GM21737 (cell line): Measurements from ENCODE around the gene DYNLL2.
A peak's percentile ranks its signal among the peaks of the same experiment; 100 is the strongest.
"Not testable (repeated sequence)": the region's sequence is repeated elsewhere in the genome, so short reads cannot be mapped to it uniquely, and the experiment has no call there.

ENCODE experiments used
- ATAC-seq: cut with Tn5 transposase; IDR thresholded peaks from one replicate; pipeline ENCODE4 v1.9.1; 2021; ENCODE audit warnings: mild to moderate bottlenecking, moderate library complexity; ENCODE audit not compliant: unreplicated experiment

Gene DYNLL2

GRCh38 chr17:58082870-58083490 lies at the start of gene DYNLL2:
DYNLL2 (plus strand) TSS chr17:58083419; CDS start chr17:58087091, 3,672 bp downstream.
- ATAC-seq: peak; percentile 63

- ATAC-seq: no peak
These were observed 43.2 kb upstream of the DYNLL2 start for GRCh38 chr17:58039975-58040374.

- ATAC-seq: no peak
These were observed 42.8 kb upstream of the DYNLL2 start for GRCh38 chr17:58040386-58040785.

GRCh38 chr17:58041161-58041560 lies 42.1 kb upstream of the DYNLL2 start:
- ATAC-seq: no peak

GRCh38 chr17:58043221-58044181 lies 39.7 kb upstream of the DYNLL2 start:
- no peak for ATAC-seq

- ATAC-seq: not testable (repeated sequence)
These were observed 39.0 kb upstream of the DYNLL2 start for GRCh38 chr17:58044256-58044655.

- ATAC-seq: no peak
These were observed 36.8 kb upstream of the DYNLL2 start for GRCh38 chr17:58046239-58047094.

GRCh38 chr17:58047376-58048150 lies 35.7 kb upstream of the DYNLL2 start:
- no peak for ATAC-seq

- ATAC-seq: no peak
These were observed 33.7 kb upstream of the DYNLL2 start for GRCh38 chr17:58049533-58049932.

- ATAC-seq: no peak
These were observed 32.3 kb upstream of the DYNLL2 start for GRCh38 chr17:58050966-58051365.

- ATAC-seq: no peak
These were observed 31.8 kb upstream of the DYNLL2 start for GRCh38 chr17:58051468-58051867.

GRCh38 chr17:58052407-58052806 lies 30.8 kb upstream of the DYNLL2 start:
- no peak for ATAC-seq

- ATAC-seq: no peak
These were observed 30.1 kb upstream of the DYNLL2 start for GRCh38 chr17:58052945-58053715.

GRCh38 chr17:58054641-58055040 lies 28.6 kb upstream of the DYNLL2 start:
- ATAC-seq: no peak

GRCh38 chr17:58056476-58056875 lies 26.7 kb upstream of the DYNLL2 start:
- ATAC-seq: no peak

GRCh38 chr17:58059141-58059540 lies 24.1 kb upstream of the DYNLL2 start:
- no peak for ATAC-seq

GRCh38 chr17:58060596-58061191 lies 22.5 kb upstream of the DYNLL2 start:
- no peak for ATAC-seq

GRCh38 chr17:58061672-58062071 lies 21.5 kb upstream of the DYNLL2 start:
- ATAC-seq: no peak

GRCh38 chr17:58065238-58065637 lies 18.0 kb upstream of the DYNLL2 start:
- no peak for ATAC-seq
